Measurements from ENCODE around the gene ARHGAP42.
"Not testable (repeated sequence)": the region's sequence is repeated elsewhere in the genome, so short reads cannot be mapped to it uniquely, and the experiment has no call there.

The ARHGAP42 gene

GRCh38 chr11:100892886-100893285 lies 205.8 kb downstream of the ARHGAP42 start:
- TF ChIP-seq CTCF (IDR thresholded peaks at IDR 0.05; ENCODE audit: control extremely low read depth, extremely low read depth, low read depth, missing control alignments) = no peak
- CTCF ChIA-PET = no interaction called here
- POLR2A ChIA-PET = no interaction called here
- DNase-seq (ENCODE audit: extremely low spot score) = no peak

DNA sequence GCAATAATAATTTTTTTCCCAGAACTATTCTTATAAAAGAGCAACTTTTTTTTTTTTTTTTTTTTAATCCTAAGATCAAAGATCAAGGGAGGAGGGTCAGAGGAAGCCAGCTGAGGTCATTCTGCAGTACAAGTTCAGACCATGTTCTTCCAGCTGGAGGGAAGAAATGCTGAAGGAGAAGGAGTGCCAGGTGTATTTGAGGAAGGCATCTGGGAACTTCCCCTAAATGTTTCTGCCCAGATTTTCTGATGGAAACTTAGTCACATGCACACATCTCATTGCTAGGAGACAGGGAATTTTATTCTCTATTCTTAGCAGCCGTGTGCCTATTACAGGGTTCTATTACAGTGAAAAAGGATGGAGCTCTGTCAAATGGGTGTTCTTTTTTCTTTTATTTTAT lies 208.4 kb downstream of the ARHGAP42 start:
- ChIA-PET CTCF (no interaction called here), POLR2A (no interaction called here)
- TF ChIP-seq CTCF (IDR thresholded peaks at IDR 0.05; ENCODE audit: control extremely low read depth, extremely low read depth, low read depth, missing control alignments) = no peak
- DNase-seq (ENCODE audit: extremely low spot score) = no peak

GRCh38 chr11:100895976-100896375 lies 208.9 kb downstream of the ARHGAP42 start:
- POLR2A ChIA-PET; CTCF ChIA-PET; DNase-seq (ENCODE audit: extremely low spot score): not testable (repeated sequence)

DNA sequence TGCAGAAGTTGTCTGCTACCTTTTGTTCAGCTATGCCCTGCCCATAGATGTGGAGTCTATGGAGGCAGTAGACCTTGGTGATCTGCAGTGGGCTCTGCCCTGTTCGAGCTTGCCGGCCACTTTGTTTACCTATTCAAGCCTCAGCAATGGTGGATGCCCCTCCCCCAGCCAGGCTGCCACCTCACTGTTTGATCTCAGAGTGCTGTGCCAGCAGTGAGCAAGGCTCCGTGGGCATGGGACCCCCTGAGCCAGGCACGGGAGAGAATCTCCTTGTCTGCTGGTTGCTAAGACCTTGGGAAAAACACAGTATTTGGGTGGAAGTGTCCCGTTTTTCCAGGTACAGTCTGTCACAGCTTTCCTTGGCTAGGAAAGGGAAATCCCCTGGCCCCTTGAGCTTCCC lies 214.4 kb downstream of the ARHGAP42 start:
- POLR2A ChIA-PET = interaction anchor here (0.6 kb wide), 1 partner anchor 283 kb away, joined by 3 read pairs; no protein-coding TSS in a partner anchor
- CTCF ChIA-PET = not testable (repeated sequence)

DNA sequence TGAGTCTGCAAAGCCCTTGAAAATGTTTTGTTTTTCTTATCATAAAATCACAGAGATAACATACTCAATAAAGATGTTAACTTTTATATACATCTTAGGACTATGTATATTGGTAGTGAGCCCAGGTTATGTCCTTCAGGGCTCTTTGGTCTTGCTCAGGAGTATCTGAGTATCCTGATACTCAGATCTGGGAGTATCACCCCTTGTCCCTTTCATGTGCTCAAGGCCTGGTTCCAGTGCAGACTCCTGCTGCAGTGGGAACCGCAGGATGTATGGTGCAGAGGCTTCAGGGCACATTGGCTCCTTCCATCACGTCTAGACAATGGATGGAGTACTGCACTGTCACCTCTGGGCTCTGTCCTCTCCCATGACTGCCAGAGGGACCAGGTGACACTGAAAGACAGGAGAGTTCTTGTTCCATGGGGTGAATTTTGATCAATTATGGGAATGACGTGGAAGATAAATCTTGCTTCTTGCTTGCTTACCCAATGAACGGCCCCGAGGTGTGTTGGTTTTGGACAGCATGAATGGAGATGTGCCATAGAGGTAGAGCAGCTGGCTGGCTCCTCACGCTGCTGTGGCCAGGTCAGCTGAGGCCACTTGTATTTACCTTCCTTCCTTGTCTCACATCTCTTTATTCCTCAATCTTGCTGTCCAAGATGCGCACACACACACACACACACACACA lies 215.5 kb downstream of the ARHGAP42 start:
- DNase-seq (ENCODE audit: extremely low spot score) = no peak
- POLR2A ChIA-PET = no interaction called here
- CTCF ChIA-PET = no interaction called here
- no peak for TF ChIP-seq CTCF (IDR thresholded peaks at IDR 0.05; ENCODE audit: control extremely low read depth, extremely low read depth, low read depth, missing control alignments)

More for the DNA sequence above, 214.4 kb downstream of the ARHGAP42 start:
- not testable (repeated sequence) for DNase-seq (ENCODE audit: extremely low spot score)

- CTCF ChIA-PET = no interaction called here
- no peak for DNase-seq (ENCODE audit: extremely low spot score)
- POLR2A ChIA-PET = no interaction called here
- no peak for TF ChIP-seq CTCF (IDR thresholded peaks at IDR 0.05; ENCODE audit: control extremely low read depth, extremely low read depth, low read depth, missing control alignments)
Observed at GRCh38 chr11:100903284-100903683, 216.2 kb downstream of the ARHGAP42 start.

DNA sequence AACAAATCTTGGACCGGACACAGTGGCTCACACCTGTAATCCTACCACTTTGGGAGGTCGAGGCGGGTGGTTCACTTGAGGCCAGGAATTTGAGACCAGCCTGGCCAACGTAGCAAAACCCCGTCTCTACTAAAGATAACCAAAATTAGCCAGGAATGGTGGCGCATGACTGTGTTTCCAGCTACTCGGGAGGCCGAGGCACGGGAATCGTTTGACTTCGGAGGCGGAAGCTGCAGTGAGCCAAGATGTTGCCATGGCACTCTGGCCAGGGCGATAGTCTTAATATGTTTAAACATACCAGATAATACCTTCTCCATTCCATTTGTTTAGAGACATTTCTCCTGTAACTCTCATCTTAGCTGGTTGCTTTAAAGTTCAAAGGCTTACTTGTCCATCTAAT lies 218.6 kb downstream of the ARHGAP42 start:
- CTCF ChIA-PET = no interaction called here
- POLR2A ChIA-PET = no interaction called here
- no peak for DNase-seq (ENCODE audit: extremely low spot score)
- TF ChIP-seq CTCF (IDR thresholded peaks at IDR 0.05; ENCODE audit: control extremely low read depth, extremely low read depth, low read depth, missing control alignments) = no peak

GRCh38 chr11:100908746-100909145 lies 221.7 kb downstream of the ARHGAP42 start:
- ChIA-PET CTCF (no interaction called here), POLR2A (no interaction called here)
- TF ChIP-seq CTCF (IDR thresholded peaks at IDR 0.05; ENCODE audit: control extremely low read depth, extremely low read depth, low read depth, missing control alignments) = no peak
- no peak for DNase-seq (ENCODE audit: extremely low spot score)
